GM23338 (cell line): ENCODE measurements around the gene NSG2. TPM values are rescaled to one million over a fixed set of nuclear protein-coding genes. Genes with fewer than 3 reads are reported as not detected.

ENCODE experiments used
- ATAC-seq: fragments of 200-7000 bp; cut with Tn5 transposase; 3 replicates; pipeline ENCODE4 v1.9.1; 2020
- DNase-seq: peaks from one replicate; pipeline ENCODE4 v3.0.0-alpha.2; 2015; ENCODE audit warnings: low spot score
- H2AFZ ChIP-seq: fragments of 200-600 bp; sonication (generic); 2 replicates; pipeline ENCODE4 v1.8.0; 2016; ENCODE audit warnings: antibody characterized with exemption, mild to moderate bottlenecking, moderate library complexity
- H3F3A ChIP-seq: fragments of 200-600 bp; sonication (generic); replicated peaks from 2 replicates; pipeline ENCODE4 v1.8.0; 2017; ENCODE audit warnings: antibody characterized with exemption, mixed run types, low read depth
- H3K27ac ChIP-seq: fragments of 200-600 bp; sonication (generic); 2 replicates; pipeline ENCODE4 v1.6.1; 2016; ENCODE audit warnings: low read depth
- H3K27me3 ChIP-seq: fragments of 200-600 bp; sonication (generic); 2 replicates; pipeline ENCODE4 v1.8.0; 2016; ENCODE audit warnings: mild to moderate bottlenecking, mixed run types, moderate library complexity; ENCODE audit not compliant: insufficient read depth
- H3K36me3 ChIP-seq: fragments of 200-600 bp; sonication (generic); 2 replicates; pipeline ENCODE4 v1.8.0; 2016; ENCODE audit warnings: mild to moderate bottlenecking; ENCODE audit not compliant: insufficient read depth
- H3K4me1 ChIP-seq: fragments of 200-600 bp; sonication (generic); 2 replicates; pipeline ENCODE4 v1.8.0; 2016; ENCODE audit warnings: mild to moderate bottlenecking, moderate library complexity; ENCODE audit not compliant: insufficient read depth
- H3K4me2 ChIP-seq: fragments of 200-600 bp; sonication (generic); 2 replicates; pipeline ENCODE4 v1.7.1; 2017; ENCODE audit warnings: mixed run types
- H3K4me3 ChIP-seq: fragments of 200-600 bp; sonication (generic); 2 replicates; pipeline ENCODE4 v1.6.1; 2016; ENCODE audit warnings: mixed run types
- H3K79me2 ChIP-seq: fragments of 200-600 bp; sonication (generic); replicated peaks from 2 replicates; pipeline ENCODE4 v1.8.0; 2017; ENCODE audit warnings: mild to moderate bottlenecking; ENCODE audit not compliant: insufficient read depth
- H3K9me2 ChIP-seq: fragments of 200-600 bp; sonication (generic); 2 replicates; pipeline ENCODE4 v1.8.0; 2017; ENCODE audit not compliant: insufficient read depth
- H4K20me1 ChIP-seq: fragments of 200-600 bp; sonication (generic); replicated peaks from 2 replicates; pipeline ENCODE4 v1.8.0; 2017; ENCODE audit warnings: mild to moderate bottlenecking; ENCODE audit not compliant: insufficient read depth
- H3K27ac Mint-ChIP-seq: 2 replicates; pipeline ENCODE4 v1.8.0; 2020; ENCODE audit warnings: inconsistent platforms, mild to moderate bottlenecking, moderate library complexity, mixed read lengths
- H3K27me3 Mint-ChIP-seq: 3 replicates; pipeline ENCODE4 v1.8.0; 2022; ENCODE audit warnings: low read depth, mild to moderate bottlenecking, moderate library complexity, mixed read lengths, inconsistent platforms; ENCODE audit not compliant: insufficient read depth, poor library complexity
- H3K36me3 Mint-ChIP-seq: 3 replicates; pipeline ENCODE4 v1.8.0; 2021; ENCODE audit warnings: low read depth, mild to moderate bottlenecking, inconsistent platforms, moderate library complexity, mixed read lengths
- H3K4me1 Mint-ChIP-seq: 3 replicates; pipeline ENCODE4 v1.8.0; 2020; ENCODE audit warnings: mild to moderate bottlenecking, inconsistent platforms, mixed read lengths
- H3K4me3 Mint-ChIP-seq: 3 replicates; pipeline ENCODE4 v1.8.0; 2021; ENCODE audit warnings: moderate library complexity, mild to moderate bottlenecking, inconsistent platforms, mixed read lengths
- H3K9me3 Mint-ChIP-seq: 3 replicates; pipeline ENCODE4 v1.8.0; 2020; ENCODE audit warnings: moderate library complexity, mild to moderate bottlenecking, inconsistent platforms, mixed read lengths
- CREB1 ChIP-seq: fragments of 250-450 bp; sonication (Bioruptor Pico); IDR thresholded peaks from 2 replicates; pipeline ENCODE4 v1.5.0; 2020; ENCODE audit warnings: low read depth, mild to moderate bottlenecking, moderate library complexity
- CTCF ChIP-seq, 2 experiments: fragments of 200-600 bp in 1 of 2; sonication (generic) in 1 of 2; conservative IDR thresholded peaks; 2 replicates each; pipeline versions ENCODE4 v1.5.1 to v1.6.1; 2016 to 2017; ENCODE audit warnings: antibody characterized with exemption in 2 of 2, low read depth in 2 of 2, mild to moderate bottlenecking in 2 of 2, moderate library complexity in 1 of 2
- ETS1 ChIP-seq: IDR thresholded peaks from 2 replicates; pipeline ENCODE4 v1.6.1; 2016; ENCODE audit warnings: antibody characterized with exemption
- EZH2 ChIP-seq: fragments of 200-600 bp; sonication (generic); IDR thresholded peaks from one replicate; pipeline ENCODE4 v1.8.0; 2017; ENCODE audit warnings: antibody characterized with exemption, mild to moderate bottlenecking, low read depth; ENCODE audit not compliant: unreplicated experiment
- EZH2phosphoT487 ChIP-seq: fragments of 200-600 bp; sonication (generic); IDR thresholded peaks from one replicate; pipeline ENCODE4 v1.8.1; 2018; ENCODE audit warnings: antibody characterized with exemption; ENCODE audit not compliant: unreplicated experiment
- JUNB ChIP-seq: IDR thresholded peaks from one replicate; pipeline ENCODE4 v1.6.1; 2016; ENCODE audit warnings: antibody characterized with exemption; ENCODE audit not compliant: unreplicated experiment
- NANOG ChIP-seq: IDR thresholded peaks from 2 replicates; pipeline ENCODE4 v1.6.1; 2016; ENCODE audit warnings: antibody characterized with exemption, borderline replicate concordance
- POLR2AphosphoS5 ChIP-seq: IDR thresholded peaks from 2 replicates; pipeline ENCODE4 v1.6.1; 2016; ENCODE audit warnings: antibody characterized with exemption, low read depth
- REST ChIP-seq: IDR thresholded peaks from one replicate; pipeline ENCODE4 v1.6.1; 2018; ENCODE audit warnings: antibody characterized with exemption; ENCODE audit not compliant: unreplicated experiment
- STAT1 ChIP-seq: IDR thresholded peaks from one replicate; pipeline ENCODE4 v1.6.1; 2016; ENCODE audit warnings: antibody characterized with exemption; ENCODE audit not compliant: unreplicated experiment
- ZNF114 ChIP-seq: fragments of 250-450 bp; sonication (Bioruptor Pico); IDR thresholded peaks from 2 replicates; pipeline ENCODE4 v1.5.0; 2020; ENCODE audit warnings: mild to moderate bottlenecking, moderate library complexity
- ZNF331 ChIP-seq: fragments of 250-450 bp; sonication (Bioruptor Pico); IDR thresholded peaks from 2 replicates; pipeline ENCODE4 v1.5.0; 2020; ENCODE audit warnings: low read depth, mild to moderate bottlenecking, moderate library complexity
- ZNF462 ChIP-seq: fragments of 250-450 bp; sonication (Bioruptor Pico); IDR thresholded peaks from 2 replicates; pipeline ENCODE4 v1.5.0; 2020; ENCODE audit warnings: mild to moderate bottlenecking, moderate library complexity
- polyA plus RNA-seq: library from polyadenylated mRNA; unstranded; fragments of >200 nt; fragmentation: Nextera tagmentation; extraction: Ambion mirVana; gene quantifications from 2 replicates; pipeline ENCODE4 v1.2.1, GENCODE V29; 2016
- total RNA-seq: library from RNA; depleted of rRNA; stranded (reverse); fragments of >200 nt; shearing (Covaris generic); gene quantifications from 2 replicates; pipeline ENCODE4 v1.2.3, GENCODE V29; 2014

The NSG2 gene
- total and polyA plus RNA-seq, 2 experiments from 2014 or later, result 0.16 TPM; not detected in 1

GRCh38 chr5:174115226-174115625, 69.7 kb downstream of the NSG2 start:
- Histone ChIP-seq H3K79me2 (no peaks in the 10 kb centered on the region), H3K36me3 (no peaks in the 10 kb centered on the region), H3K4me3 (no peak overlapping the region), H3K4me1 (no peaks in the 10 kb centered on the region), H3F3A (no peaks in the 10 kb centered on the region), H3K27ac (no peak overlapping the region), H2AFZ (no peak overlapping the region), H3K9me2 (no peaks in the 10 kb centered on the region), H3K27me3 (no peaks in the 10 kb centered on the region), H3K4me2 (no peak overlapping the region), H4K20me1 (no peaks in the 10 kb centered on the region)
- H3K4me3 Mint-ChIP-seq, result no peak overlapping the region
- TF ChIP-seq ZNF331 (CRISPR knock-in tag), result no peak
- TF ChIP-seq POLR2AphosphoS5, result no peak
- TF ChIP-seq CTCF (conservative IDR thresholded peaks at IDR 0.05; ENCODE audit: low read depth in 2 of 2), result no peak
- TF ChIP-seq REST, result no peak
- TF ChIP-seq EZH2phosphoT487, result no peak
- TF ChIP-seq ZNF462 (CRISPR knock-in tag), result no peak
- no peak for TF ChIP-seq NANOG
- no peak for TF ChIP-seq ETS1
- no peak for TF ChIP-seq JUNB
- no peak for TF ChIP-seq EZH2
- TF ChIP-seq STAT1, result no peak
- TF ChIP-seq ZNF114, result no peak
- TF ChIP-seq CREB1 (CRISPR knock-in tag), result no peak
- H3K9me3 Mint-ChIP-seq, result no peaks in the 10 kb centered on the region
- no peak overlapping the region for H3K27ac Mint-ChIP-seq
- H3K4me1 Mint-ChIP-seq, result peaks cover 11% of the 10 kb centered on the region
- H3K27me3 Mint-ChIP-seq, result peaks cover 6% of the 10 kb centered on the region
- no peak for ATAC-seq
- DNase-seq, result no peak
- no peaks in the 10 kb centered on the region for H3K36me3 Mint-ChIP-seq
